Measurements from ENCODE around the gene NALF2.

NALF2 gene

DNA sequence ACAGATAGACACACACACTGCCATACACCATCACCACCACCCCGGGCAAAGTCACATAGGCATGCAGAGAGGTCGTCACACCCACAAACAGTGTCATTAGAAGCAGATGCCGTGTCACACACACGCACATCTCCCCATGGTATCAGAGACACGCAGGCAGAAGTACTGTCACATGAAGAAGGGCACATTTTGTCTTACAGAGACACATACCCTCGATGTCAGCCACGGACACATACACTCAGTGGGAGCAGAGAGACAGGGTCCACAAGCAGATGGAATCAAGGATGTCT is 3.3 kb downstream of the NALF2 start:
- TF ChIP-seq YY1 (IDR thresholded peaks at IDR 0.05; ENCODE audit: insufficient read depth, insufficient read length) = no peak
- no peak for TF ChIP-seq ZNF274 (IDR thresholded peaks at IDR 0.05; ENCODE audit: low read depth, low read length)
- no peak for TF ChIP-seq SUZ12 (IDR thresholded peaks at IDR 0.05; ENCODE audit: extremely low read depth, insufficient read depth, insufficient read length)

GRCh38 chrX:69508610-69509009 is 4.5 kb downstream of the NALF2 start:
- H3K4me1 ChIP-seq (ENCODE audit: insufficient read depth, insufficient read length) = peaks cover 17% of the 10 kb centered on the region
- H3K27me3 ChIP-seq (ENCODE audit: insufficient read depth, insufficient read length) = peaks cover 10% of the 10 kb centered on the region
- TF ChIP-seq ZNF274 (IDR thresholded peaks at IDR 0.05; ENCODE audit: low read depth, low read length) (no peak), SUZ12 (IDR thresholded peaks at IDR 0.05; ENCODE audit: extremely low read depth, insufficient read depth, insufficient read length) (no peak), YY1 (IDR thresholded peaks at IDR 0.05; ENCODE audit: insufficient read depth, insufficient read length) (no peak)
- peaks cover 14% of the 10 kb centered on the region for H3K36me3 ChIP-seq (ENCODE audit: insufficient read depth, insufficient read length, low read length)
- no peak overlapping the region for H3K9ac ChIP-seq (ENCODE audit: insufficient read length, low read depth)
- no peaks in the 10 kb centered on the region for H3K9me3 ChIP-seq (ENCODE audit: insufficient read depth, low read length)
- no peak for DNase-seq (ENCODE audit: low read depth, low spot score)
- no peak overlapping the region for H3K4me3 ChIP-seq (ENCODE audit: insufficient read length, low read depth)

More for the DNA sequence above, 3.3 kb downstream of the NALF2 start:
- H3K4me3 ChIP-seq (ENCODE audit: insufficient read length, low read depth) = no peak overlapping the region
- H3K27me3 ChIP-seq (ENCODE audit: insufficient read depth, insufficient read length) = peaks cover 12% of the 10 kb centered on the region
- peaks cover 14% of the 10 kb centered on the region for H3K36me3 ChIP-seq (ENCODE audit: insufficient read depth, insufficient read length, low read length)
- H3K9ac ChIP-seq (ENCODE audit: insufficient read length, low read depth) = no peak overlapping the region
- H3K4me1 ChIP-seq (ENCODE audit: insufficient read depth, insufficient read length) = peaks cover 17% of the 10 kb centered on the region
- DNase-seq (ENCODE audit: low read depth, low spot score) = no peak
- no peaks in the 10 kb centered on the region for H3K9me3 ChIP-seq (ENCODE audit: insufficient read depth, low read length)

- H3K9ac ChIP-seq (ENCODE audit: insufficient read length, low read depth) = no peak overlapping the region
- no peak overlapping the region for H3K4me3 ChIP-seq (ENCODE audit: insufficient read length, low read depth)
- peaks cover 17% of the 10 kb centered on the region for H3K4me1 ChIP-seq (ENCODE audit: insufficient read depth, insufficient read length)
- no peak for DNase-seq (ENCODE audit: low read depth, low spot score)
- peaks cover 10% of the 10 kb centered on the region for H3K27me3 ChIP-seq (ENCODE audit: insufficient read depth, insufficient read length)
- peaks cover 14% of the 10 kb centered on the region for H3K36me3 ChIP-seq (ENCODE audit: insufficient read depth, insufficient read length, low read length)
- no peaks in the 10 kb centered on the region for H3K9me3 ChIP-seq (ENCODE audit: insufficient read depth, low read length)
- TF ChIP-seq YY1 (IDR thresholded peaks at IDR 0.05; ENCODE audit: insufficient read depth, insufficient read length) = no peak
- TF ChIP-seq SUZ12 (IDR thresholded peaks at IDR 0.05; ENCODE audit: extremely low read depth, insufficient read depth, insufficient read length) = no peak
- TF ChIP-seq ZNF274 (IDR thresholded peaks at IDR 0.05; ENCODE audit: low read depth, low read length) = no peak
Measured at GRCh38 chrX:69510137-69510715, 6.1 kb downstream of the NALF2 start.

DNA sequence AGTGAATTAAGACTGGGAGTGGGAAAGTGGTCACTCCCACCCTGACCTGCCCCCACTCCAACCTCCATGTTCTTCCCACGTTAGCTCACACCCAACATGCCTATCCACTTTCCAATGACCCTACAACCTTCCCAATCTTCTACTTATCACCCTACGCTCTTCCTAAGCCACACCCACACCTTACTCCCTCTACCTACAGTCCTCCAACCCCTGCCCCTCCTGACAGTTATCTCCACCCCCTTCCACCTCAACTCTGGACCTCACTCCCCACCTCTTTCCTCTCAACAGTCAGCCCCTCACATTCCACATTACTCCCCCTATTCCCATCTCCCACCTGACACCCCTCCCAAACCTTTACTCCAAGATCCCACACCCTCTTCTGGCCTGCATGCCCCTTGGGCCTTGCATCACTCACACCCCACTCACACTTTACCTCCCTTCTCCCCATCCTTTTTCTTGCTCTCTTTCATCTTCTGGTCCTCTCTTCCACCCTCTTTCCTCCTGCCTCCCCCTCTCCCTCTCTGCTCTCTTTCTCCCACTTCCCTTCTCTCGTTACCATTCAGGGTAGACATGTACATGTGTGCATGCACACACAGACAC is 6.9 kb downstream of the NALF2 start:
- TF ChIP-seq ZNF274 (IDR thresholded peaks at IDR 0.05; ENCODE audit: low read depth, low read length) = no peak
- no peak for TF ChIP-seq SUZ12 (IDR thresholded peaks at IDR 0.05; ENCODE audit: extremely low read depth, insufficient read depth, insufficient read length)
- no peak for TF ChIP-seq YY1 (IDR thresholded peaks at IDR 0.05; ENCODE audit: insufficient read depth, insufficient read length)
- H3K27me3 ChIP-seq (ENCODE audit: insufficient read depth, insufficient read length) = peaks cover 5% of the 10 kb centered on the region
- H3K36me3 ChIP-seq (ENCODE audit: insufficient read depth, insufficient read length, low read length) = peaks cover 14% of the 10 kb centered on the region
- peaks cover 14% of the 10 kb centered on the region for H3K4me1 ChIP-seq (ENCODE audit: insufficient read depth, insufficient read length)
- no peaks in the 10 kb centered on the region for H3K9me3 ChIP-seq (ENCODE audit: insufficient read depth, low read length)
- H3K4me3 ChIP-seq (ENCODE audit: insufficient read length, low read depth) = no peak overlapping the region
- H3K9ac ChIP-seq (ENCODE audit: insufficient read length, low read depth) = no peak overlapping the region
- no peak for DNase-seq (ENCODE audit: low read depth, low spot score)

- Histone ChIP-seq H3K4me1 (ENCODE audit: insufficient read depth, insufficient read length) (peaks cover 3% of the 10 kb centered on the region), H3K4me3 (ENCODE audit: insufficient read length, low read depth) (no peak overlapping the region), H3K9me3 (ENCODE audit: insufficient read depth, low read length) (no peaks in the 10 kb centered on the region), H3K27me3 (ENCODE audit: insufficient read depth, insufficient read length) (no peaks in the 10 kb centered on the region), H3K9ac (ENCODE audit: insufficient read length, low read depth) (no peak overlapping the region), H3K36me3 (ENCODE audit: insufficient read depth, insufficient read length, low read length) (peaks cover 4% of the 10 kb centered on the region)
- no peak for TF ChIP-seq SUZ12 (IDR thresholded peaks at IDR 0.05; ENCODE audit: extremely low read depth, insufficient read depth, insufficient read length)
- TF ChIP-seq ZNF274 (IDR thresholded peaks at IDR 0.05; ENCODE audit: low read depth, low read length) = no peak
- no peak for TF ChIP-seq YY1 (IDR thresholded peaks at IDR 0.05; ENCODE audit: insufficient read depth, insufficient read length)
- DNase-seq (ENCODE audit: low read depth, low spot score) = no peak
Measured at GRCh38 chrX:69522052-69522451, 17.9 kb downstream of the NALF2 start.

- H3K9me3 ChIP-seq (ENCODE audit: insufficient read depth, low read length) = no peaks in the 10 kb centered on the region
- H3K36me3 ChIP-seq (ENCODE audit: insufficient read depth, insufficient read length, low read length) = no peaks in the 10 kb centered on the region
- DNase-seq (ENCODE audit: low read depth, low spot score) = no peak
- no peak for TF ChIP-seq SUZ12 (IDR thresholded peaks at IDR 0.05; ENCODE audit: extremely low read depth, insufficient read depth, insufficient read length)
- no peak for TF ChIP-seq ZNF274 (IDR thresholded peaks at IDR 0.05; ENCODE audit: low read depth, low read length)
- no peak for TF ChIP-seq YY1 (IDR thresholded peaks at IDR 0.05; ENCODE audit: insufficient read depth, insufficient read length)
- H3K9ac ChIP-seq (ENCODE audit: insufficient read length, low read depth) = no peak overlapping the region
- no peaks in the 10 kb centered on the region for H3K27me3 ChIP-seq (ENCODE audit: insufficient read depth, insufficient read length)
- no peak overlapping the region for H3K4me3 ChIP-seq (ENCODE audit: insufficient read length, low read depth)
- H3K4me1 ChIP-seq (ENCODE audit: insufficient read depth, insufficient read length) = peaks cover 3% of the 10 kb centered on the region
Measured at GRCh38 chrX:69523314-69523713, 19.2 kb downstream of the NALF2 start.

DNA sequence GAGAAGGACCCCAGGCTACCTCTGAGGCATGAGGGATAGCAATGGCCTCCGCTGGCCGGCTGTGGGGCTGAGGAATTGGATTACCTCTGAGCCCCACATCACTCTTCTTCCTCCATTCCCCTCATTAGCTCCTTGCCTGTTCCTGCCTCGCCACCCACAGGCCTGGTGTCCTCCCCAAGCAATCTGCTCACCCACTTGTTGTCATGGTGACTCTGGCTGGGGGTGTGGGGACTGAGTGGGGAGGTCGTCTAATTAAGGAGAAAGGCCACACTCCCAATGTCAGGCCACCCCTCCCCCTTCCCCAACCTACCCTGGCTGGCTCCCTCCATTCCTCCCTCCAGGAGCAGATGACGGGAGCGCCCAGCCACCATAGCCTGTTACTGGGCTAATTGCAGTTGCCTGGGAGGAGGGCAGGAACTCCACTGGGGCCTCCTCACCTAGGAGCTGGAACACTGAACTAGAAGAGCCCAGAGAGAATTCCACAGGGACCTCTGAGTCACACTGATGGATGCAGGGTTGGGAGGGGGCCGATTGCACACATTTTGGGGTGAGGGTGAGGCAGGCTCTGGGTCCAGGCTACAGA is 20.7 kb downstream of the NALF2 start:
- Histone ChIP-seq H3K36me3 (ENCODE audit: insufficient read depth, insufficient read length, low read length) (no peaks in the 10 kb centered on the region), H3K9me3 (ENCODE audit: insufficient read depth, low read length) (no peaks in the 10 kb centered on the region), H3K27me3 (ENCODE audit: insufficient read depth, insufficient read length) (no peaks in the 10 kb centered on the region), H3K4me3 (ENCODE audit: insufficient read length, low read depth) (no peak overlapping the region), H3K9ac (ENCODE audit: insufficient read length, low read depth) (no peak overlapping the region), H3K4me1 (ENCODE audit: insufficient read depth, insufficient read length) (peaks cover 3% of the 10 kb centered on the region)
- TF ChIP-seq ZNF274 (IDR thresholded peaks at IDR 0.05; ENCODE audit: low read depth, low read length) (no peak), SUZ12 (IDR thresholded peaks at IDR 0.05; ENCODE audit: extremely low read depth, insufficient read depth, insufficient read length) (no peak), YY1 (IDR thresholded peaks at IDR 0.05; ENCODE audit: insufficient read depth, insufficient read length) (no peak)
- no peak for DNase-seq (ENCODE audit: low read depth, low spot score)
